DOHH2 (cell line): ENCODE measurements around the gene RC3H1.

Source experiments
- H3F3A ChIP-seq: fragments of 200-600 bp; sonication (generic), shearing (Covaris generic); 2 replicates; pipeline ENCODE4 v1.6.0; 2016; ENCODE audit warnings: antibody characterized with exemption, mild to moderate bottlenecking; ENCODE audit not compliant: control insufficient read depth, insufficient read depth
- H3K27ac ChIP-seq: fragments of 200-600 bp; sonication (generic); 2 replicates; pipeline ENCODE4 v1.5.1; 2014; ENCODE audit warnings: low read depth, mild to moderate bottlenecking, low read length, moderate library complexity
- H3K27me3 ChIP-seq: fragments of 200-600 bp; sonication (generic); 2 replicates; pipeline ENCODE4 v1.6.1; 2014; ENCODE audit warnings: mild to moderate bottlenecking, low read length, mixed read lengths; ENCODE audit not compliant: control insufficient read depth
- H3K36me3 ChIP-seq: fragments of 200-600 bp; sonication (generic); 2 replicates; pipeline ENCODE4 v1.6.1; 2014; ENCODE audit warnings: mild to moderate bottlenecking, low read length, moderate library complexity, mixed read lengths; ENCODE audit not compliant: control insufficient read depth
- H3K4me1 ChIP-seq: fragments of 200-600 bp; sonication (generic); 2 replicates; pipeline ENCODE4 v1.6.1; 2014; ENCODE audit warnings: mild to moderate bottlenecking, low read length, mixed read lengths; ENCODE audit not compliant: control insufficient read depth
- H3K4me2 ChIP-seq: fragments of 200-600 bp; sonication (generic); 2 replicates; pipeline ENCODE4 v1.6.0; 2014; ENCODE audit warnings: mild to moderate bottlenecking, low read length, moderate library complexity
- H3K4me3 ChIP-seq: fragments of 200-600 bp; sonication (generic); 2 replicates; pipeline ENCODE4 v1.5.1; 2014; ENCODE audit warnings: mild to moderate bottlenecking, low read length, mixed read lengths
- H3K79me2 ChIP-seq: fragments of 200-600 bp; sonication (generic); 2 replicates; pipeline ENCODE4 v1.6.1; 2014; ENCODE audit warnings: mild to moderate bottlenecking, low read length, mixed read lengths; ENCODE audit not compliant: control insufficient read depth
- H3K9me2 ChIP-seq: fragments of 200-600 bp; sonication (generic); replicated peaks from 2 replicates; pipeline ENCODE4 v1.6.1; 2014; ENCODE audit warnings: mild to moderate bottlenecking, low read length, mixed read lengths; ENCODE audit not compliant: control insufficient read depth
- H3K9me3 ChIP-seq: fragments of 200-600 bp; sonication (generic); 2 replicates; pipeline ENCODE4 v1.6.1; 2014; ENCODE audit warnings: antibody characterized with exemption, low read length, mixed read lengths; ENCODE audit not compliant: control insufficient read depth, insufficient read depth
- H4K20me1 ChIP-seq: fragments of 200-600 bp; sonication (generic); 2 replicates; pipeline ENCODE4 v1.6.0; 2014; ENCODE audit warnings: low read depth, mild to moderate bottlenecking, antibody characterized with exemption, low read length, moderate library complexity; ENCODE audit not compliant: control insufficient read depth, insufficient read depth
- EZH2phosphoT487 ChIP-seq: fragments of 200-600 bp; sonication (generic); IDR thresholded peaks from 2 replicates; pipeline ENCODE4 v1.6.1; 2017; ENCODE audit warnings: borderline replicate concordance, mild to moderate bottlenecking, antibody characterized with exemption, low read length, moderate library complexity, mixed read lengths
- TF ChIP-seq, protein P1 (sequence below): fragments of 200-600 bp; sonication (generic); IDR thresholded peaks from one replicate; pipeline ENCODE4 v1.5.1; 2014; ENCODE audit warnings: antibody characterized with exemption, mild to moderate bottlenecking, low read depth, low read length; ENCODE audit not compliant: poor library complexity, severe bottlenecking

Gene RC3H1

DNA sequence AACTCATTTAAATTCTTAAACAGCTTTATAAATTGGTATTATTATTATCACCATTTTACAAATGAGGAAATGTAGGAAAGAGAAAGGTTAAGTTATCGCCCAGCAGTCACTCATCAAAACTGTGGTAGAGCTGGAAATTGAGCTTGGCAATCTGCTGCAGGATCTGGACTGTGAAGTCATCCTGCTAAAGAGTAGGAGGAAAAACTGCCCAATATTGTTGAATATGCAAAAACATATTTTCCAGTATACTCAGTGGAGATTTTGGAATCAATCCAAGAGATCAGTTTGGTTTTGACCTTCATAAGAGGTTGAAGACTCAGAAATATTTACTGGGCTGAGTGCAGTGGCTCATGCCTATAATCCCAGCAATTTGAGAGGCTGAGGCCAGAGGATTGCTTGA, 16.9 kb upstream of the RC3H1 start:
- TF ChIP-seq, protein P1, sequence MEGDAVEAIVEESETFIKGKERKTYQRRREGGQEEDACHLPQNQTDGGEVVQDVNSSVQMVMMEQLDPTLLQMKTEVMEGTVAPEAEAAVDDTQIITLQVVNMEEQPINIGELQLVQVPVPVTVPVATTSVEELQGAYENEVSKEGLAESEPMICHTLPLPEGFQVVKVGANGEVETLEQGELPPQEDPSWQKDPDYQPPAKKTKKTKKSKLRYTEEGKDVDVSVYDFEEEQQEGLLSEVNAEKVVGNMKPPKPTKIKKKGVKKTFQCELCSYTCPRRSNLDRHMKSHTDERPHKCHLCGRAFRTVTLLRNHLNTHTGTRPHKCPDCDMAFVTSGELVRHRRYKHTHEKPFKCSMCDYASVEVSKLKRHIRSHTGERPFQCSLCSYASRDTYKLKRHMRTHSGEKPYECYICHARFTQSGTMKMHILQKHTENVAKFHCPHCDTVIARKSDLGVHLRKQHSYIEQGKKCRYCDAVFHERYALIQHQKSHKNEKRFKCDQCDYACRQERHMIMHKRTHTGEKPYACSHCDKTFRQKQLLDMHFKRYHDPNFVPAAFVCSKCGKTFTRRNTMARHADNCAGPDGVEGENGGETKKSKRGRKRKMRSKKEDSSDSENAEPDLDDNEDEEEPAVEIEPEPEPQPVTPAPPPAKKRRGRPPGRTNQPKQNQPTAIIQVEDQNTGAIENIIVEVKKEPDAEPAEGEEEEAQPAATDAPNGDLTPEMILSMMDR, result no peak
- no peak for TF ChIP-seq EZH2phosphoT487

DNA sequence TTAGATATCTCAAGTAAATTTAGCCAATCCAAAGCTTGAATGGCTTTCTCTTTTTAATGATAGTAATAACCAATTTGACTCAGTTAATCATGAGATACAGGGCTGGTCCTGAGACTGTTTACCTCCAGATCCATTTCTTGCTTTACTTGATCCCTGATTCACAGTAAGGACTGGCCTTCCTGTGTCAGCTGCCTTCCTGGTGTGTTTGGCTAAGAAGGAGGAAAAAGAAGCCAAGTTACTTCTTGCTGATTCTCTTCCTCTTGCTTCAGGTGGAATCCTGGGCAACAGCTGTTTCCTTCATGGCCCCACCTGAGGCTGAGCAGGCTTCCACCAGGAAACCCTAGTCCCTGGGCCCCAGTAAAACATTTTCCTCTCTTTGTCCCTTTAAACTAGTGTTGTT, 14.6 kb upstream of the RC3H1 start:
- Histone ChIP-seq H3K27ac (no peak overlapping the region), H3K4me3 (no peak overlapping the region), H3K9me2 (no peaks in the 10 kb centered on the region), H3F3A (no peaks in the 10 kb centered on the region), H3K27me3 (no peaks in the 10 kb centered on the region), H3K79me2 (no peaks in the 10 kb centered on the region), H4K20me1 (no peaks in the 10 kb centered on the region), H3K4me1 (0 out of 2 replicates have a peak, but pooled peaks cover 8% of the 10 kb centered on the region), H3K9me3 (no peaks in the 10 kb centered on the region), H3K4me2 (no peak overlapping the region), H3K36me3 (no peaks in the 10 kb centered on the region)
- no peak for TF ChIP-seq EZH2phosphoT487
- TF ChIP-seq, protein P1, result no peak

More for the DNA sequence above, 16.9 kb upstream of the RC3H1 start:
- no peaks in the 10 kb centered on the region for H3K27me3 ChIP-seq
- no peaks in the 10 kb centered on the region for H3K79me2 ChIP-seq
- no peaks in the 10 kb centered on the region for H3F3A ChIP-seq
- no peaks in the 10 kb centered on the region for H3K9me3 ChIP-seq
- H4K20me1 ChIP-seq, result no peaks in the 10 kb centered on the region
- H3K9me2 ChIP-seq, result no peaks in the 10 kb centered on the region
- H3K27ac ChIP-seq, result no peak overlapping the region
- H3K4me1 ChIP-seq, result 0 out of 2 replicates have a peak, but pooled peaks cover 3% of the 10 kb centered on the region
- no peaks in the 10 kb centered on the region for H3K36me3 ChIP-seq
- no peak overlapping the region for H3K4me2 ChIP-seq
- no peak overlapping the region for H3K4me3 ChIP-seq

DNA sequence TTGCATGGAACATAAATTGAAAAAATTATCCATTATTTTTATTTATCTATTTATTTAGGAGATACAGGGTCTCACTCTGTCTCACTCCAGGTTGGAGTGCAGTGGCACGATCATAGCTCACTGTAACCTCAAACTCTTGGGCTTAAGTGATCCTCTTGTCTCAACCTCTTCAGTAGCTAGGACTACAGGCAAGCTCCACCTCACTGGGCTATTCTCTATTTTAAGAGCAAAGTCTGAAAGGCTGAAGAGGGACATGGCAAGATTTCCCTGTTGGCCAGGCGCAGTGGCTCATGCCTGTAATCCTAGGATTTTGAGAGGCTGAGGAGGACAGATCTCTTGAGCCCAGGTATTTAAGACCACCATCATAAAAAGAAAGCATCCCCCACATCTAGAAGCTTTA, 14.0 kb upstream of the RC3H1 start:
- Histone ChIP-seq H3K9me2 (no peaks in the 10 kb centered on the region), H3K27me3 (no peaks in the 10 kb centered on the region), H3K27ac (no peak overlapping the region), H3K9me3 (no peaks in the 10 kb centered on the region), H4K20me1 (no peaks in the 10 kb centered on the region), H3K4me1 (0 out of 2 replicates have a peak, but pooled peaks cover 8% of the 10 kb centered on the region), H3K4me3 (no peak overlapping the region), H3K79me2 (no peaks in the 10 kb centered on the region), H3K4me2 (no peak overlapping the region), H3F3A (no peaks in the 10 kb centered on the region), H3K36me3 (no peaks in the 10 kb centered on the region)
- TF ChIP-seq EZH2phosphoT487, result no peak
- TF ChIP-seq, protein P1, result no peak
